Smooth muscle cell (in vitro differentiated cells): ENCODE measurements around the gene CARD11. TPM values are rescaled to one million over a fixed set of nuclear protein-coding genes. Genes with fewer than 3 reads are reported as not detected.

Experiments
- DNase-seq: peaks from one replicate; lab custom pipeline; 2025; ENCODE audit not compliant: unreplicated experiment; lab: John Stamatoyannopoulos, UW
- H2AFZ ChIP-seq: fragments of 200-600 bp; sonication (generic); 2 replicates; pipeline ENCODE4 v1.6.0; 2016; ENCODE audit warnings: antibody characterized with exemption, low read depth, mild to moderate bottlenecking
- H3F3A ChIP-seq: fragments of 200-600 bp; sonication (generic); 2 replicates; pipeline ENCODE4 v1.6.0; 2017; ENCODE audit warnings: antibody characterized with exemption, low read depth
- H3K27ac ChIP-seq: fragments of 200-600 bp; sonication (generic); 2 replicates; pipeline ENCODE4 v1.5.1; 2016; ENCODE audit warnings: low read depth, mild to moderate bottlenecking
- H3K27me3 ChIP-seq: fragments of 200-600 bp; sonication (generic); 2 replicates; pipeline ENCODE4 v1.6.1; 2016; ENCODE audit warnings: low read depth, mild to moderate bottlenecking
- H3K36me3 ChIP-seq: fragments of 200-600 bp; sonication (generic); 2 replicates; pipeline ENCODE4 v1.5.1; 2016; ENCODE audit warnings: low read depth
- H3K4me1 ChIP-seq: fragments of 200-600 bp; sonication (generic); 2 replicates; pipeline ENCODE4 v1.5.1; 2016; ENCODE audit warnings: low read depth
- H3K4me2 ChIP-seq: fragments of 200-600 bp; sonication (generic); 2 replicates; pipeline ENCODE4 v1.6.0; 2016; ENCODE audit warnings: mild to moderate bottlenecking
- H3K4me3 ChIP-seq: fragments of 200-600 bp; sonication (generic); 2 replicates; pipeline ENCODE4 v1.5.1; 2016; ENCODE audit warnings: mild to moderate bottlenecking
- H3K79me2 ChIP-seq: fragments of 200-600 bp; sonication (generic); 2 replicates; pipeline ENCODE4 v1.6.0; 2016; ENCODE audit warnings: low read depth, mild to moderate bottlenecking
- H3K9ac ChIP-seq: fragments of 200-600 bp; sonication (generic); 2 replicates; pipeline ENCODE4 v1.6.0; 2016; ENCODE audit warnings: low read depth
- H3K9me3 ChIP-seq: fragments of 200-600 bp; sonication (generic); replicated peaks from 2 replicates; pipeline ENCODE4 v1.5.1; 2016; ENCODE audit warnings: low read depth
- H4K20me1 ChIP-seq: fragments of 200-600 bp; sonication (generic); 2 replicates; pipeline ENCODE4 v1.6.0; 2016; ENCODE audit warnings: low read depth
- CTCF ChIP-seq: fragments of 200-600 bp; sonication (generic); IDR thresholded peaks from 2 replicates; pipeline ENCODE4 v1.5.1; 2017; ENCODE audit warnings: borderline replicate concordance, mild to moderate bottlenecking, antibody characterized with exemption; ENCODE audit not compliant: insufficient read depth, poor library complexity, severe bottlenecking
- WGBS: methylation state at CpG from one replicate; pipeline ENCODE4 v1.1.7; 2016; ENCODE audit warnings: low lambda C conversion rate; 5-methylcytosine and 5-hydroxymethylcytosine counted together
- polyA plus RNA-seq: library from polyadenylated mRNA; unstranded; fragments of >200 nt; fragmentation: Nextera tagmentation; extraction: Ambion mirVana; gene quantifications from 2 replicates; pipeline ENCODE4 v1.2.1, GENCODE V29; 2016
- total RNA-seq: library from RNA; depleted of rRNA; stranded (reverse); fragments of >200 nt; gene quantifications from 2 replicates; pipeline ENCODE4 v1.2.3, GENCODE V29; 2014

CARD11 gene
- total and polyA plus RNA-seq, 2 experiments from 2014 or later, result 1.3 to 2.4 TPM

GRCh38 chr7:2936891-2937580, 106.6 kb downstream of the CARD11 start:
- Histone ChIP-seq H3K9me3 (no peaks in the 10 kb centered on the region), H3K79me2 (no peaks in the 10 kb centered on the region), H3K4me2 (no peak overlapping the region), H4K20me1 (no peaks in the 10 kb centered on the region), H3K4me1 (peaks cover 9% of the 10 kb centered on the region), H3K27ac (no peak overlapping the region), H3K27me3 (no peaks in the 10 kb centered on the region), H3K36me3 (no peaks in the 10 kb centered on the region), H2AFZ (no peak overlapping the region), H3F3A (no peaks in the 10 kb centered on the region), H3K4me3 (no peak overlapping the region), H3K9ac (no peak overlapping the region)
- no peak for DNase-seq
- TF ChIP-seq CTCF, result no peak
- 97% methylated on average over 29 of the region's 29 CpGs for WGBS

GRCh38 chr7:2936301-2936700, 107.4 kb downstream of the CARD11 start:
- 93% methylated on average over 8 of the region's 8 CpGs for WGBS
- H2AFZ ChIP-seq, result no peak overlapping the region
- H3F3A ChIP-seq, result no peaks in the 10 kb centered on the region
- no peak overlapping the region for H3K27ac ChIP-seq
- no peak for DNase-seq
- no peaks in the 10 kb centered on the region for H3K9me3 ChIP-seq
- no peaks in the 10 kb centered on the region for H3K36me3 ChIP-seq
- H3K27me3 ChIP-seq, result no peaks in the 10 kb centered on the region
- H3K9ac ChIP-seq, result no peak overlapping the region
- H3K4me2 ChIP-seq, result no peak overlapping the region
- H3K79me2 ChIP-seq, result no peaks in the 10 kb centered on the region
- no peak for TF ChIP-seq CTCF
- no peaks in the 10 kb centered on the region for H4K20me1 ChIP-seq
- H3K4me1 ChIP-seq, result peaks cover 9% of the 10 kb centered on the region
- H3K4me3 ChIP-seq, result no peak overlapping the region

GRCh38 chr7:2934984-2935740, 108.5 kb downstream of the CARD11 start:
- Histone ChIP-seq H3K36me3 (no peaks in the 10 kb centered on the region), H3K79me2 (no peaks in the 10 kb centered on the region), H3K4me2 (no peak overlapping the region), H3K9ac (no peak overlapping the region), H4K20me1 (no peaks in the 10 kb centered on the region), H3K27me3 (no peaks in the 10 kb centered on the region), H3F3A (no peaks in the 10 kb centered on the region), H3K4me1 (peaks cover 9% of the 10 kb centered on the region), H2AFZ (no peak overlapping the region), H3K4me3 (no peak overlapping the region), H3K27ac (no peak overlapping the region), H3K9me3 (no peaks in the 10 kb centered on the region)
- no peak for TF ChIP-seq CTCF
- 90% methylated on average over 20 of the region's 20 CpGs for WGBS
- no peak for DNase-seq
